ENCODE results near the gene PLA2G1B. TPM values are rescaled to one million over a fixed set of nuclear protein-coding genes. Genes with fewer than 3 reads are reported as not detected.

PLA2G1B gene
- total RNA-seq, 1 donor from 2014 or later, result not detected

GRCh38 chr12:120363274-120363855, 35.8 kb upstream of the PLA2G1B start:
- peaks cover 43% of the 10 kb centered on the region for H3K36me3 Mint-ChIP-seq (ENCODE audit: low read depth)

GRCh38 chr12:120362516-120363273, 35.1 kb upstream of the PLA2G1B start:
- peaks cover 96% of the 10 kb centered on the region for H3K4me1 Mint-ChIP-seq
- H3K27me3 Mint-ChIP-seq (ENCODE audit: low read depth), result peaks cover 20% of the 10 kb centered on the region
- peak overlapping the region; percentile 91 for H3K4me3 Mint-ChIP-seq
- peak overlapping the region; percentile 98 for H3K27ac Mint-ChIP-seq (ENCODE audit: unreplicated experiment)
- H3K9me3 Mint-ChIP-seq, result no peaks in the 10 kb centered on the region
- H3K36me3 Mint-ChIP-seq (ENCODE audit: low read depth), result peaks cover 49% of the 10 kb centered on the region
- TF ChIP-seq, protein P1, sequence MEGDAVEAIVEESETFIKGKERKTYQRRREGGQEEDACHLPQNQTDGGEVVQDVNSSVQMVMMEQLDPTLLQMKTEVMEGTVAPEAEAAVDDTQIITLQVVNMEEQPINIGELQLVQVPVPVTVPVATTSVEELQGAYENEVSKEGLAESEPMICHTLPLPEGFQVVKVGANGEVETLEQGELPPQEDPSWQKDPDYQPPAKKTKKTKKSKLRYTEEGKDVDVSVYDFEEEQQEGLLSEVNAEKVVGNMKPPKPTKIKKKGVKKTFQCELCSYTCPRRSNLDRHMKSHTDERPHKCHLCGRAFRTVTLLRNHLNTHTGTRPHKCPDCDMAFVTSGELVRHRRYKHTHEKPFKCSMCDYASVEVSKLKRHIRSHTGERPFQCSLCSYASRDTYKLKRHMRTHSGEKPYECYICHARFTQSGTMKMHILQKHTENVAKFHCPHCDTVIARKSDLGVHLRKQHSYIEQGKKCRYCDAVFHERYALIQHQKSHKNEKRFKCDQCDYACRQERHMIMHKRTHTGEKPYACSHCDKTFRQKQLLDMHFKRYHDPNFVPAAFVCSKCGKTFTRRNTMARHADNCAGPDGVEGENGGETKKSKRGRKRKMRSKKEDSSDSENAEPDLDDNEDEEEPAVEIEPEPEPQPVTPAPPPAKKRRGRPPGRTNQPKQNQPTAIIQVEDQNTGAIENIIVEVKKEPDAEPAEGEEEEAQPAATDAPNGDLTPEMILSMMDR (conservative IDR thresholded peaks at IDR 0.05), result no peak
- DNase-seq (ENCODE audit: low read depth, low spot score), result no peak

More at GRCh38 chr12:120363274-120363855, 35.8 kb upstream of the PLA2G1B start:
- H3K4me1 Mint-ChIP-seq, result peaks cover 89% of the 10 kb centered on the region
- H3K27ac Mint-ChIP-seq (ENCODE audit: unreplicated experiment), result peak overlapping the region; percentile 92
- DNase-seq (ENCODE audit: low read depth, low spot score), result no peak
- no peaks in the 10 kb centered on the region for H3K9me3 Mint-ChIP-seq
- H3K27me3 Mint-ChIP-seq (ENCODE audit: low read depth), result peaks cover 20% of the 10 kb centered on the region
- TF ChIP-seq, protein P1 (conservative IDR thresholded peaks at IDR 0.05), result no peak
- peak overlapping the region; percentile 91 for H3K4me3 Mint-ChIP-seq

DNA sequence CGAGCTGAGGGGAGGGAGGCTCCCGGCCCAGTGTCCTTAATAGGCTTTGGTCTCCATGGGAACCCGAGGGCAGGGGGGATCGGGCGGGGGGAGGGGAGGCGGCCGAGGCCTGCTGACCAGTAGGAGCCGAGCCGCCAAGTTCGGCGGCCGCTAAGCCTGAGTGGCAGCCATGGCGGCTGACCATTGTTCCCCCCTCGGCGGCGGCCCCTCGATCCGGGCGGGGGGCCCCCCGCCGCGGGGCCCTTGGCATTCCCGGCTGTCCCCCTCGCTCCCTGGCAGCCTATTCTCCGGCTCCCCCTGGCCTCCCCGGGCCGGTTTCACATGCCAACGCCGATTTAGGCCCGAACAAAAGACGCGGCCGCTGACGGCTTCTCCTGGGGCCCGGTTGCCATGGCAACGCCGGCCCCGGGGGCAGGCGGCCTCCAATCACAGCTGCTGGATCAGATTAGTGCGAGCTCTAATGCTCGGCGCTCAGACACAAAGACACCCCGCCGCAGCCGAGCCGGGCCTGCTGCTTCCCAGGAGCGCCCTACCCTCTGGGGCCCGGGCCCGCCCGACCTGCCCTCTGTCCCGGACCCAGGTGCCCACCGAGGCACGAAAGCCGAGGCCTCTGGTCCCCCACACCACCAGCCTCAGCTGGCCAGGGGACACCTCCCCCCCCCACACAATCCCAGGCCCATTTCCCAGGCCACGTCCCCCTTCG, 34.1 kb upstream of the PLA2G1B start:
- peak overlapping the region; percentile 91 for H3K4me3 Mint-ChIP-seq
- peaks cover 97% of the 10 kb centered on the region for H3K4me1 Mint-ChIP-seq
- DNase-seq (ENCODE audit: low read depth, low spot score), result peak; percentile 93
- peaks cover 47% of the 10 kb centered on the region for H3K36me3 Mint-ChIP-seq (ENCODE audit: low read depth)
- peak overlapping the region; percentile 98 for H3K27ac Mint-ChIP-seq (ENCODE audit: unreplicated experiment)
- H3K9me3 Mint-ChIP-seq, result no peaks in the 10 kb centered on the region
- TF ChIP-seq, protein P1 (conservative IDR thresholded peaks at IDR 0.05), result no peak
- H3K27me3 Mint-ChIP-seq (ENCODE audit: low read depth), result peaks cover 13% of the 10 kb centered on the region

DNA sequence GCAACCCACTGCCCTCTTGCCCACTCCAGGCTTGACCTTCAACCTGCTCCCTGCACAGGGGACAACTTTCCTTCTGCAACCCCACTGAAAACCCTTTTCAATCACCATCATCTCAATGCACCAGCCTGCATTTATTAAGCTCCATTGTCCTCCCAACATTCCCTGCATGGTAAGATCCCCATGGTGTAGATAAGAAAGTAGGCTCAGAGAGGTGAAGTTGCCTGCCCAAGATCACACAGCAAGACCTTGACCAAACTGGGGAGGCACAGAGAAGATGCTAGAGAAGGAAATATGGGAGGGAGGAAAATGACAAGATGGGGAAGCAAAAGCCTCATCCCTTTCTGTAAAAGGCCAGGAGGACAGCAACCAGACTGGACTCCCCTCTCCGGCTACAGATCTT, 31.5 kb upstream of the PLA2G1B start:
- TF ChIP-seq, protein P1 (conservative IDR thresholded peaks at IDR 0.05), result no peak
- H3K9me3 Mint-ChIP-seq, result no peaks in the 10 kb centered on the region
- no peak for DNase-seq (ENCODE audit: low read depth, low spot score)
- H3K4me1 Mint-ChIP-seq, result peaks cover 78% of the 10 kb centered on the region
- H3K36me3 Mint-ChIP-seq (ENCODE audit: low read depth), result peaks cover 35% of the 10 kb centered on the region
- peak overlapping the region; percentile 75 for H3K4me3 Mint-ChIP-seq
- peaks cover 12% of the 10 kb centered on the region for H3K27me3 Mint-ChIP-seq (ENCODE audit: low read depth)
- H3K27ac Mint-ChIP-seq (ENCODE audit: unreplicated experiment), result peak overlapping the region; percentile 78

GRCh38 chr12:120358412-120359100, 31.0 kb upstream of the PLA2G1B start:
- TF ChIP-seq, protein P1 (conservative IDR thresholded peaks at IDR 0.05), result no peak
- Mint-ChIP-seq H3K36me3 (ENCODE audit: low read depth) (peaks cover 33% of the 10 kb centered on the region), H3K9me3 (no peaks in the 10 kb centered on the region), H3K4me1 (peaks cover 72% of the 10 kb centered on the region), H3K27ac (ENCODE audit: unreplicated experiment) (peak overlapping the region; percentile 78), H3K4me3 (peak overlapping the region; percentile 75), H3K27me3 (ENCODE audit: low read depth) (peaks cover 11% of the 10 kb centered on the region)
- peak; percentile 41 for DNase-seq (ENCODE audit: low read depth, low spot score)
